AG09309 (cell line): Measurements from ENCODE around the gene DPP6.

Experiments used
- DNase-seq: peaks from one replicate; pipeline ENCODE4 v3.0.0-alpha.2; 2010; ENCODE audit warnings: low read depth
- H3K4me3 ChIP-seq: 2 replicates; pipeline ENCODE4 v1.5.1; 2011; ENCODE audit warnings: mild to moderate bottlenecking, low read depth, low read length, moderate library complexity; ENCODE audit not compliant: control insufficient read depth
- CTCF ChIP-seq: IDR thresholded peaks from 2 replicates; pipeline ENCODE4 v1.5.1; 2011; ENCODE audit warnings: mild to moderate bottlenecking, low read depth, low read length, inconsistent platforms; ENCODE audit not compliant: insufficient read depth, control insufficient read depth; ENCODE audit errors: missing control alignments

The DPP6 gene

DNA sequence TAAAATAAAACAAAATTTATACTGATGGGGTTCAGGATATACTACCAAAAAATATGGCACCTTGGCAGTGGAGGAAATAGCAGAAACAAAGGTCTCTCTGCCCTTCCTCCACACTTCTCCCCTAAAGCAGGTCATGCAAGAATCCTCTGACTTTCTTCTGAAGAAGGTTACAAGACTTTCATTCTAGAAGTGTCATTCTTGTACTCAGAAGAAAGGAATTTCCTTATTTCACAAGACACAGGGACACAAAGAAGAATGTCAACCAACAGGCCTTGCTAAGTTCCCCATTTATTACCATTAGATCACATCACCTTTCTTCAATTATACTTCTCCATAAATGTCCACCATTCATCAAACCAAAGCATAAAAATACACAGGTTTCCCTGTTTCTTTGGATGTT lies 480.6 kb downstream of the DPP6 start:
- DNase-seq = no peak
- H3K4me3 ChIP-seq = no peak overlapping the region
- TF ChIP-seq CTCF = no peak

DNA sequence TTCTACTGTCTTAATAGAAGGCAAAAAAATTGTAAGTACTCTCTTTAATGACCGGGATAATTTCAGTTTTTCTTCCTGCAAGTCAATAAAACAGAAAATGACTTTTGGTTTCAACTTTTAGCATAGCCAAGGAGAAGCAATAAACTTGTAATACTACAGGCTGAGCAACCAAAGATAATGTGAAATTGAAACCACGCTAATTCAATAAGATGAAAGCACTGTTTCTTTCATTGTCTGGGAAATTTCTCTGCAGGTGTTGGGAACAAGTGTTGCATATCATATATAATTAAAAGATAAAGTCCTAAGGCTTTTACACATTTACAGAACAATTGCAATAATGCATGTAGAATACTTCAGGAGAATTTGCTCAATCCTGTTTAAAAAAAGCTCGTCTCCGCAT lies 488.4 kb downstream of the DPP6 start:
- no peak for DNase-seq
- TF ChIP-seq CTCF = no peak
- H3K4me3 ChIP-seq = no peak overlapping the region

DNA sequence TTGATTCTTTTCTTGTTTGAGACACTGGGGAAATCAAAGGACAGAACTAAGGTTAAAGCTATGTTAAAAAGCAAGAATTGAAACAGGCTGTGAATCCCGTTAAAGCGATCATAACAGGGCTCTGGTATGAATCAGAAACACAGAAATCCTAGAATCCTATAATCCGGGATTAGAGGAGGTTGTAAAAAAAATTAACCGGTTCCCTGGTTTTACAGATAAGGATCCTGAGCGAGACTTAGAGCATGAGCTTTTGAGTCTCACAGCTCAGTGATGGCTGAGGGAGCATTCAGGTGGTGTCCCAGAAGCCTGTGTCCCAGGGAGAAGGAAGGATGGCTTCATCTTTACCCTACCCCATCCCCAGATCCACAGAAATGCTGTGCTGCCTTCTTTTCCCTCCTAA lies 489.4 kb downstream of the DPP6 start:
- no peak overlapping the region for H3K4me3 ChIP-seq
- no peak for DNase-seq
- no peak for TF ChIP-seq CTCF

GRCh38 chr7:154546946-154547587 lies 494.9 kb downstream of the DPP6 start:
- no peak for TF ChIP-seq CTCF
- DNase-seq = no peak

GRCh38 chr7:154553711-154554265 lies 501.6 kb downstream of the DPP6 start:
- no peak for TF ChIP-seq CTCF
- no peak overlapping the region for H3K4me3 ChIP-seq
- no peak for DNase-seq

More at GRCh38 chr7:154546946-154547587, 494.9 kb downstream of the DPP6 start:
- H3K4me3 ChIP-seq = no peak overlapping the region

DNA sequence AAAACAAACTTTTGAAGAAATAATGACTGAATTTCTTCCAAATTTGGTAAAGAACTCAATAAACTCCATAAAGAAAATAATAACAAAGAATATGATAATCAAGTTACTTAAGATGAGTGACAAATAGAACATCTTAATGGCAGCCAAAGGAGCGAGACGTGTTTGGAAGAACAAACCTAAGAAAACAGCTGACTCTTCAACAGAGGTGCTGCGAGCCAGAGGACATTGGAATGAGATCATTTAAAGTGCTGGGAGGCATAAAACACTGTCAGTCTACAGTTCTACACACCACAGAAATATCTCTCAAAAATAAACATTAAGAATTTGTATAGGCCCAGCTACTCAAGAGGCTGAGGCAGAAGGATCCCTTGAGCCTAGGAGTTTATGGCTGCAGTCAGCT lies 507.3 kb downstream of the DPP6 start:
- DNase-seq = no peak
- no peak for TF ChIP-seq CTCF
- no peak overlapping the region for H3K4me3 ChIP-seq
